ENCODE results near the gene ECSCR. TPM values are rescaled to one million over a fixed set of nuclear protein-coding genes. Genes with fewer than 3 reads are reported as not detected.
A peak's percentile ranks its signal among the peaks of the same experiment; 100 is the strongest.
"Not testable (repeated sequence)": the region's sequence is repeated elsewhere in the genome, so short reads cannot be mapped to it uniquely, and the experiment has no call there.

ECSCR gene
- total and polyA plus RNA-seq, 2 donors (not counting 3 experiments of a cell fraction or from before 2014, with no cell fraction given), result 365 to 1,085 TPM

DNA sequence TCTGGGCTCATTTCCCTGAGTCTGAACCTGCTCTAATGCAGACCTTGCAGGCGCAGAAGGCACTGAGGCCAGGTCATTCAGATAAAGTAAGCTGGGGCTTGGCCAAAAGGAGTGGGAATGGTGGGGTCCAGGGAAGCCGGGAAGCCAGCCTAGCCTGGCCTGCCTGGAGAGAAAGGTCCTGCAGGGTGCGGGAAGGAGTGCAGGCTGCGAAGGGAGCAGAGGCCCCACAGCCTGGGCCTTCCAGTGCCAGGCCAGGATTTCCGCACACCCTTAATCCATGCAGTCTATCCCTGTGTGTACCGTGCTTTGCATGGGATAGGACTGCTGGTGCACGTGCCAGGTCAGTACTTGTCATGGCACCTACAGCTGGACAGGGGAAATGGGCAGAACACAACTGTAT lies 23.7 kb upstream of the ECSCR start:
- Histone ChIP-seq H3K9me1 (replicated peaks; ENCODE audit: control insufficient read depth, extremely low read depth, insufficient read depth, low read length) (no peaks in the 10 kb centered on the region), H2AFZ (ENCODE audit: low read depth, low read length) (no peak overlapping the region), H3K9me3 (replicated peaks; ENCODE audit: control insufficient read depth, insufficient read depth, low read length) (no peaks in the 10 kb centered on the region), H3K79me2 (ENCODE audit: control insufficient read depth, insufficient read depth, low read length) (peaks cover 7% of the 10 kb centered on the region), H3K27me3 (ENCODE audit: control insufficient read depth in 2 of 2, insufficient read depth in 2 of 2, low read length in 2 of 2) (no peaks in the 10 kb centered on the region), H3K4me3 (replicated peaks in 1 of 3; ENCODE audit: insufficient read depth in 1 of 3, low read depth in 1 of 3, low read length in 3 of 3) (no peak overlapping the region), H4K20me1 (replicated peaks; ENCODE audit: control insufficient read depth, extremely low read depth, insufficient read depth, low read length) (no peaks in the 10 kb centered on the region), H3K36me3 (ENCODE audit: control insufficient read depth in 2 of 2, extremely low read depth in 1 of 2, insufficient read depth in 2 of 2, low read length in 2 of 2) (no peaks in the 10 kb centered on the region), H3K27ac (ENCODE audit: insufficient read depth, low read depth, low read length) (no peak overlapping the region), H3K9ac (replicated peaks; ENCODE audit: extremely low read depth, insufficient read depth, low read length) (no peak overlapping the region), H3K4me1 (ENCODE audit: control insufficient read depth, extremely low read depth, insufficient read depth, low read length) (peaks cover 19% of the 10 kb centered on the region), H3K4me2 (ENCODE audit: insufficient read depth, low read length) (no peak overlapping the region)
- no TSS peak for BruUV-seq (replicated peaks)
- intact Hi-C loops (cut with micrococcal nuclease) (no loop called here), dilution Hi-C loops (cut with MboI; ENCODE audit: extremely low pct_ligation_motif_present, low sequenced_read_pairs) (no loop called here)
- no peak for FAIRE-seq
- POLR2A ChIA-PET, result no interaction called here
- TF ChIP-seq POLR2AphosphoS5 (IDR thresholded peaks at IDR 0.05; ENCODE audit: insufficient read depth, low read depth, low read length) (no peak), FOS (IDR thresholded peaks at IDR 0.05; ENCODE audit: borderline replicate concordance, insufficient read depth, low read length) (no peak), EZH2 (IDR thresholded peaks at IDR 0.05; ENCODE audit: borderline replicate concordance, low read depth, low read length, severe bottlenecking) (no peak), JUN (IDR thresholded peaks at IDR 0.05; ENCODE audit: borderline replicate concordance, insufficient read depth, insufficient read length, low read depth) (no peak), POLR2A (IDR thresholded peaks at IDR 0.05; ENCODE audit: low read depth, low read length) (no peak), MYC (IDR thresholded peaks at IDR 0.05; ENCODE audit: low read depth, low read length) (no peak), GATA2 (IDR thresholded peaks at IDR 0.05; ENCODE audit: insufficient read depth, insufficient read length, low read depth, low read length) (no peak)
- TF ChIP-seq, protein P1, sequence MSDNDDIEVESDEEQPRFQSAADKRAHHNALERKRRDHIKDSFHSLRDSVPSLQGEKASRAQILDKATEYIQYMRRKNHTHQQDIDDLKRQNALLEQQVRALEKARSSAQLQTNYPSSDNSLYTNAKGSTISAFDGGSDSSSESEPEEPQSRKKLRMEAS (IDR thresholded peaks at IDR 0.05; ENCODE audit: insufficient read depth, insufficient read length), result no peak
- TF ChIP-seq, protein P2, sequence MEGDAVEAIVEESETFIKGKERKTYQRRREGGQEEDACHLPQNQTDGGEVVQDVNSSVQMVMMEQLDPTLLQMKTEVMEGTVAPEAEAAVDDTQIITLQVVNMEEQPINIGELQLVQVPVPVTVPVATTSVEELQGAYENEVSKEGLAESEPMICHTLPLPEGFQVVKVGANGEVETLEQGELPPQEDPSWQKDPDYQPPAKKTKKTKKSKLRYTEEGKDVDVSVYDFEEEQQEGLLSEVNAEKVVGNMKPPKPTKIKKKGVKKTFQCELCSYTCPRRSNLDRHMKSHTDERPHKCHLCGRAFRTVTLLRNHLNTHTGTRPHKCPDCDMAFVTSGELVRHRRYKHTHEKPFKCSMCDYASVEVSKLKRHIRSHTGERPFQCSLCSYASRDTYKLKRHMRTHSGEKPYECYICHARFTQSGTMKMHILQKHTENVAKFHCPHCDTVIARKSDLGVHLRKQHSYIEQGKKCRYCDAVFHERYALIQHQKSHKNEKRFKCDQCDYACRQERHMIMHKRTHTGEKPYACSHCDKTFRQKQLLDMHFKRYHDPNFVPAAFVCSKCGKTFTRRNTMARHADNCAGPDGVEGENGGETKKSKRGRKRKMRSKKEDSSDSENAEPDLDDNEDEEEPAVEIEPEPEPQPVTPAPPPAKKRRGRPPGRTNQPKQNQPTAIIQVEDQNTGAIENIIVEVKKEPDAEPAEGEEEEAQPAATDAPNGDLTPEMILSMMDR (IDR thresholded peaks at IDR 0.05; ENCODE audit: extremely low read depth in 1 of 2, insufficient read depth in 1 of 2, low read depth in 1 of 2, low read length in 2 of 2), result no peak
- no peak for DNase-seq (ENCODE audit: low read depth, low spot score)
- CTCF ChIA-PET, result no interaction called here

DNA sequence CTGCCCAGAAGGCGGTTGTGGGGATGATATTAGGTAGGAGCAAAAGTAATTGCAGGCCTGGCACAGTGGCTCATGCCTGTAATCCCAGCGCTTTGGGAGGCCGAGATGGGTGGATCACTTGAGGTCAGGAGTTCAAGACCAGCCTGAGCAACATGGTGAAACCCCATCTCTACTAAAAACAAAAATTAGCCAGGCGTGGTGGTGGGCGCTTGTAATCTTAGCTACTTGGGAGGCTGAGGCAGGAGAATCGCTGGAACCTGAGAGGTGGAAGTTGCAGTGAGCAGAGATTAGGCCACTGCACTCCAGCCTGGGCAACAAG lies 20.3 kb upstream of the ECSCR start:
- H3K4me2 ChIP-seq (ENCODE audit: insufficient read depth, low read length), result peak overlapping the region; percentile 87
- H4K20me1 ChIP-seq (replicated peaks; ENCODE audit: control insufficient read depth, extremely low read depth, insufficient read depth, low read length); H3K36me3 ChIP-seq (ENCODE audit: control insufficient read depth in 2 of 2, extremely low read depth in 1 of 2, insufficient read depth in 2 of 2, low read length in 2 of 2); FAIRE-seq; DNase-seq (ENCODE audit: low read depth, low spot score); dilution Hi-C loops (cut with MboI; ENCODE audit: extremely low pct_ligation_motif_present, low sequenced_read_pairs); H3K9me3 ChIP-seq (replicated peaks; ENCODE audit: control insufficient read depth, insufficient read depth, low read length); H3K9me1 ChIP-seq (replicated peaks; ENCODE audit: control insufficient read depth, extremely low read depth, insufficient read depth, low read length); H3K27me3 ChIP-seq (ENCODE audit: control insufficient read depth in 2 of 2, insufficient read depth in 2 of 2, low read length in 2 of 2); BruUV-seq (replicated peaks); H3K4me3 ChIP-seq (replicated peaks in 1 of 3; ENCODE audit: insufficient read depth in 1 of 3, low read depth in 1 of 3, low read length in 3 of 3); H2AFZ ChIP-seq (ENCODE audit: low read depth, low read length): not testable (repeated sequence)
- H3K4me1 ChIP-seq (ENCODE audit: control insufficient read depth, extremely low read depth, insufficient read depth, low read length), result peaks cover 27% of the 10 kb centered on the region
- CTCF ChIA-PET, result interaction anchor here (1.2 to 3.2 kb wide), 10 partner anchors 9 to 60 kb away, joined by 3 to 59 read pairs (median 12); partner anchors contain the start of gene ECSCR
- peaks cover 14% of the 10 kb centered on the region for H3K79me2 ChIP-seq (ENCODE audit: control insufficient read depth, insufficient read depth, low read length)
- peak overlapping the region; percentile 94 for H3K27ac ChIP-seq (ENCODE audit: insufficient read depth, low read depth, low read length)
- intact Hi-C loops (cut with micrococcal nuclease), result loop anchor here (1.0 kb wide), 6 partner anchors 10 to 39 kb away; partner anchors contain the start of gene ECSCR
- H3K9ac ChIP-seq (replicated peaks; ENCODE audit: extremely low read depth, insufficient read depth, low read length), result peak overlapping the region; percentile 86
- POLR2A ChIA-PET, result interaction anchor here (1.0 to 2.2 kb wide), 4 partner anchors 21 to 78 kb away, joined by 3 to 21 read pairs (median 6); partner anchors contain the start of genes DNAJC18, ECSCR and UBE2D2
